Tibial artery (tissue), 4 donors: ENCODE results near the gene PLEKHJ1.

Experiments used
- DNase-seq, 2 donors: peaks; one replicate each; pipeline ENCODE4 v3.0.0-alpha.2; 2019
- H3K27ac ChIP-seq, 2 donors: fragments of 200-600 bp; sonication (generic) in 1 of 2; 1 replicate in 1 of 2; 2 replicates in 1 of 2; pipeline ENCODE4 v1.5.1; 2018 to 2019; ENCODE audit warnings: mild to moderate bottlenecking in 1 of 2
- H3K27me3 ChIP-seq, 2 donors: fragments of 200-600 bp; sonication (generic) in 1 of 2; one replicate each; pipeline versions ENCODE4 v1.5.1 to v1.6.0; 2016 to 2019
- H3K36me3 ChIP-seq, 3 donors: fragments of 200-600 bp; sonication (generic) in 2 of 3; one replicate each; pipeline ENCODE4 v1.5.1; 2016 to 2019; ENCODE audit warnings: mild to moderate bottlenecking in 2 of 3
- H3K4me1 ChIP-seq, 4 donors: fragments of 200-600 bp; sonication (generic) in 2 of 4; 1 replicate in 3 of 4; 2 replicates in 1 of 4; pipeline ENCODE4 v1.5.1; 2016 to 2019
- H3K4me3 ChIP-seq, 2 donors: fragments of 200-600 bp; sonication (generic) in 1 of 2; 1 replicate in 1 of 2; 2 replicates in 1 of 2; pipeline ENCODE4 v1.5.1; 2018 to 2019; ENCODE audit warnings: mild to moderate bottlenecking in 2 of 2
- H3K9me3 ChIP-seq, 3 donors: fragments of 200-600 bp; sonication (generic) in 1 of 3; one replicate each; pipeline ENCODE4 v1.5.1; 2016 to 2019
- intact Hi-C: fragments of 100-400 bp; cut with DNase I; formaldehyde crosslinking; loops from one replicate; pipeline ENCODE4 v1.15.0; 2023; ENCODE audit warnings: low total_unique reads
- TF ChIP-seq, protein P1 (sequence below), 2 experiments: fragments of 200-600 bp in 1 of 2; fragments of 450-650 bp in 1 of 2; IDR thresholded peaks; one replicate each; pipeline ENCODE4 v1.5.1; 2017 to 2019; ENCODE audit warnings: antibody characterized with exemption in 2 of 2, mild to moderate bottlenecking in 1 of 2, moderate library complexity in 1 of 2

Gene PLEKHJ1

DNA sequence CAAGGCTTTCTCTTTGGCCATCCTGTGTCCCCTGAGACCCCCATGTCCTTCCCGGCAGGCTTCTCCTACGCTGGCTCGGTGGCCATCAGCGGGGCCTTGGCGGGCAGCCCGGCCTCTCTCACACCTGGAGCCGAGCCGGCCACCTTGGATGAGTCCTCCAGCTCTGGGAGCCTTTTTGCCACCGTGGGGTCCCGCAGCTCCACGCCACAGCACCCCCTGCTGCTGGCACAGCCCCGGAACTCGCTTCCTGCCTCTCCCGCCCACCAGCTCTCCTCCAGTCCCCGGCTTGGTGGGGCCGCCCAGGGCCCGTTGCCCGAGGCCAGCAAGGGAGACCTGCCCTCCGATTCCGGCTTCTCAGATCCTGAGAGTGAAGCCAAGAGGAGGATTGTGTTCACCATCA is 14.2 kb downstream of the PLEKHJ1 start:
- no peak for DNase-seq
- Histone ChIP-seq H3K27ac (no peak overlapping the region), H3K4me1 (no peaks in the 10 kb centered on the region), H3K36me3 (peaks cover 26 to 99% (median 77%) of the 10 kb centered on the region in 3 donors), H3K27me3 (no peaks in the 10 kb centered on the region), H3K4me3 (no peak overlapping the region), H3K9me3 (no peaks in the 10 kb centered on the region)
- intact Hi-C loops = no loop called here
- TF ChIP-seq, protein P1, sequence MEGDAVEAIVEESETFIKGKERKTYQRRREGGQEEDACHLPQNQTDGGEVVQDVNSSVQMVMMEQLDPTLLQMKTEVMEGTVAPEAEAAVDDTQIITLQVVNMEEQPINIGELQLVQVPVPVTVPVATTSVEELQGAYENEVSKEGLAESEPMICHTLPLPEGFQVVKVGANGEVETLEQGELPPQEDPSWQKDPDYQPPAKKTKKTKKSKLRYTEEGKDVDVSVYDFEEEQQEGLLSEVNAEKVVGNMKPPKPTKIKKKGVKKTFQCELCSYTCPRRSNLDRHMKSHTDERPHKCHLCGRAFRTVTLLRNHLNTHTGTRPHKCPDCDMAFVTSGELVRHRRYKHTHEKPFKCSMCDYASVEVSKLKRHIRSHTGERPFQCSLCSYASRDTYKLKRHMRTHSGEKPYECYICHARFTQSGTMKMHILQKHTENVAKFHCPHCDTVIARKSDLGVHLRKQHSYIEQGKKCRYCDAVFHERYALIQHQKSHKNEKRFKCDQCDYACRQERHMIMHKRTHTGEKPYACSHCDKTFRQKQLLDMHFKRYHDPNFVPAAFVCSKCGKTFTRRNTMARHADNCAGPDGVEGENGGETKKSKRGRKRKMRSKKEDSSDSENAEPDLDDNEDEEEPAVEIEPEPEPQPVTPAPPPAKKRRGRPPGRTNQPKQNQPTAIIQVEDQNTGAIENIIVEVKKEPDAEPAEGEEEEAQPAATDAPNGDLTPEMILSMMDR (IDR thresholded peaks at IDR 0.05) = peak; percentile 16 to 19

DNA sequence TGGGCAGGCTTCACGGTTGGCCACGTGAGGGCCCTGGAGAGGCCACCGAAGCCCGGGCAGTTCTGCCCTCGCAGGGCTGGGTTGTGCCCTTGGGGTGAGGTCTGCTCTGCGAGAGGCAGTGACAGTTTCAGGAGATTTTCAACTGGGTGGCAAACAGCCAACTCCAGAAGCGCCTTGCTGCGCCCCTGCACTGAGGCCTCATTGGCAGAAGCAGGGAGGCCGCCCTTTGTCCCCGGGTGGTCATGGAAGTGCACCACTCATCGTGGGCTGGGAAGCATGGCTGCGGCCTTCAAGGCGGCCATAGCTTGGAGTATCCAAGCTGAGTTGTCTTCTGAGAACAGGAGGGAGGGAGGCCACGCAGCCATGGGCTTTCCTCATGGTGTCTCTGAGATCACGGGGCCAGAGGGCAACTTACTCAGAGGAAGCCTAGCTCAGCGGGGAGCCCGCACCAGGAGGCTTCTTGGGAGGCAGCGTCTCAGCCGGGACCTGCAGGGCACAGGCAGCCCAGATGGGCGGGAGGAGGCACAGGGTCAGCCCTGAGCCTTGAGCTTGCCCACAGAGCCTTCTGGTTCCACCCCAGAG is 14.8 kb downstream of the PLEKHJ1 start:
- H3K36me3 ChIP-seq = peaks cover 26 to 99% (median 77%) of the 10 kb centered on the region in 3 donors
- H3K27ac ChIP-seq = no peak overlapping the region
- no peak overlapping the region for H3K4me3 ChIP-seq
- H3K9me3 ChIP-seq = no peaks in the 10 kb centered on the region
- no peaks in the 10 kb centered on the region for H3K4me1 ChIP-seq
- TF ChIP-seq, protein P1 (IDR thresholded peaks at IDR 0.05) = no peak
- intact Hi-C loops = no loop called here
- no peak for DNase-seq
- no peaks in the 10 kb centered on the region for H3K27me3 ChIP-seq

DNA sequence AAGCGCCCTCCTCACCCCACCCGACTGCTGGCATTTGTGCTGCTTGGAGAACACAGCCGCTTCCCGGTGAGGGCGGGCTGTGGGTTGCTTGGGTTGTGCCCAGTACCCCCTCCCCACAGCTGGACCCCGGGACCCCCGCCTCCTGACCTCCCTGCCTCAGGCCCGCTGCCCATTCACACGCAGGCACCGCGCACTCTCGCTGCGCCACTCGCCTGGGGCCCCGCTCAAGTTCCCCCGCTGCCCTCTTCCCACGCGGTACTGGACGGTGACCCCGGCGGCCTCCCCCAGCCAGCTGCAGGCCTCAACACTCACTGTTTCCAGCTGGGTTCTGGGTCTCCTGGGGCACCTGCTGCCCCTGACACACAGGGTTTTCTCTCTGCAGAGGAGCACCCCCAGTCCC is 16.4 kb downstream of the PLEKHJ1 start:
- H3K4me1 ChIP-seq = no peaks in the 10 kb centered on the region
- TF ChIP-seq, protein P1 (IDR thresholded peaks at IDR 0.05) = no peak
- intact Hi-C loops = no loop called here
- no peak overlapping the region for H3K27ac ChIP-seq
- H3K4me3 ChIP-seq = no peak overlapping the region
- no peaks in the 10 kb centered on the region for H3K9me3 ChIP-seq
- no peak for DNase-seq
- H3K27me3 ChIP-seq = no peaks in the 10 kb centered on the region
- peaks cover 26 to 99% (median 78%) of the 10 kb centered on the region in 3 donors for H3K36me3 ChIP-seq

DNA sequence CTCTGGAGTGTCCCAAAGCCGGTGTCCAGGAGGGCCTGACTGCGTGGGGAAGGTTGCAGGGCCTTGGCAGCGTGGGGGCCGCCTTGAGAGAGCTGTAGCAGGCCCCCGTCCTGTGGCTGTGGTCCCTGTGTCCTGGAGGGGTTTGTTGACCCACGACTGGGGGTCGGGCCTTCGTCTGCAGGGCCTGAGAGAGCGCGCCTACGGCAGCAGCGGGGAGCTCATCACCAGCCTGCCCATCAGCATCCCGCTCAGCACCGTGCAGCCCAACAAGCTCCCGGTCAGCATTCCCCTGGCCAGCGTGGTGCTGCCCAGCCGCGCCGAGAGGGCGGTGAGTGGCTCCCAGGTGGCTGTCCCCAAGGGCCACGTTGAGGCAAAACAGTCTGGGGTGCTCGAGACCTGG is 18.5 kb downstream of the PLEKHJ1 start:
- intact Hi-C loops = no loop called here
- no peak for DNase-seq
- no peak overlapping the region for H3K4me3 ChIP-seq
- H3K27ac ChIP-seq = no peak overlapping the region
- TF ChIP-seq, protein P1 (IDR thresholded peaks at IDR 0.05) = no peak
- peaks cover 44 to 99% (median 82%) of the 10 kb centered on the region in 3 donors for H3K36me3 ChIP-seq
- H3K27me3 ChIP-seq = no peaks in the 10 kb centered on the region
- no peaks in the 10 kb centered on the region for H3K4me1 ChIP-seq
- no peaks in the 10 kb centered on the region for H3K9me3 ChIP-seq

DNA sequence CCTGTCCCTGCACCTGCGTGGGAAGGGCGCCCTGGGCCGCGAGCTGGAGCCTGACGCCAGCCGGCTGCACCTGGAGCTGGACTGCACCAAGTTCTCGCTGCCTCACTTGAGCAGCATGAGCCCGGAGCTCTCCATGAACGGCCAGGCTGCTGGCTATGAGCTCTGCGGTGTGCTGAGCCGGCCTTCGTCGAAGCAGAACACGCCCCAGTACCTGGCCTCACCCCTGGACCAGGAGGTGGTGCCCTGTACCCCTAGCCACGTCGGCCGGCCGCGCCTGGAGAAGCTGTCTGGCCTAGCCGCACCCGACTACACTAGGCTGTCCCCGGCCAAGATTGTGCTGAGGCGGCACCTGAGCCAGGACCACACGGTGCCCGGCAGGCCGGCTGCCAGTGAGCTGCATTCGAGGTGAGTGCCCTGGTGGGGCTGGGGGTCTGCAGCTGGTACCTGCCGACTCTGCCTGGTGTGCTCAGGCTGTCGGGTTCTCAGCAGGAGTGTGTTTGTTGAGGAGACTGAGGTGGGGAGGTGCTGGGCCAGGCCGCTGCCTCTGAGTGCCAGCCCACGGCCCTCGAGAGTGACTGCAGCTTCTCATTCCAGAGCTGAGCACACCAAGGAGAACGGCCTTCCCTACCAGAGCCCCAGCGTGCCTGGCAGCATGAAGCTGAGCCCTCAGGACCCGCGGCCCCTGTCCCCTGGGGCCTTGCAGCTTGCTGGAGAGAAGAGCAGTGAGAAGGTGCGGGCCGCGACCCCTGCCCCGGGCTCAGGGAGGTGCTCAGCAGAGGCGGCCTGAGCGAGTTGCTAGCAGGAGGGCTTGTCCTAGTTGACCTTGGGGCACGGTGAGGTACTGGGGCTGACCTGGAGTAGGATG is 19.5 kb downstream of the PLEKHJ1 start:
- Histone ChIP-seq H3K4me1 (no peaks in the 10 kb centered on the region), H3K36me3 (peaks cover 52 to 99% (median 84%) of the 10 kb centered on the region in 3 donors), H3K4me3 (no peak overlapping the region), H3K27ac (no peak overlapping the region), H3K27me3 (no peaks in the 10 kb centered on the region), H3K9me3 (no peaks in the 10 kb centered on the region)
- intact Hi-C loops = no loop called here
- no peak for DNase-seq
- TF ChIP-seq, protein P1 (IDR thresholded peaks at IDR 0.05) = no peak
